Measurements from ENCODE around the gene IPO5.

DNA sequence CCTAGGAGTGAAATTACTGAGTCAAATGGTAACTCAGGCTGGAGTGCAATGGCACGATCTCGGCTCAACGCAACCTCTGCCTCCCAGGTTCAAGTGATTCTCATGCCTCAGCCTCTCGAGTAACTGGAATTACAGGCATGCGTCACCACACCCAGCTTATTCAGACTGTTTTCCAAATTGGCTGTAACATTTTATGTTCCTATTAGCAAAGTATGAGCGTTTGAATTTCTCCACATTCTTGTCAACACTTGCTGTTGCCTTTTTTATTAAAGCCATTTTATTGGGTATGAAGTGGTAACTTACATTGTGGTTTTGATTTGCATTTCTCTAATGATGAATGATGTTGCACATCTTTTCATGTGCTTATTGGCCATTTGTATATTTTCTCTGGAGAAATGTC lies 7.9 kb downstream of the IPO5 start:
- TF ChIP-seq, protein P1, sequence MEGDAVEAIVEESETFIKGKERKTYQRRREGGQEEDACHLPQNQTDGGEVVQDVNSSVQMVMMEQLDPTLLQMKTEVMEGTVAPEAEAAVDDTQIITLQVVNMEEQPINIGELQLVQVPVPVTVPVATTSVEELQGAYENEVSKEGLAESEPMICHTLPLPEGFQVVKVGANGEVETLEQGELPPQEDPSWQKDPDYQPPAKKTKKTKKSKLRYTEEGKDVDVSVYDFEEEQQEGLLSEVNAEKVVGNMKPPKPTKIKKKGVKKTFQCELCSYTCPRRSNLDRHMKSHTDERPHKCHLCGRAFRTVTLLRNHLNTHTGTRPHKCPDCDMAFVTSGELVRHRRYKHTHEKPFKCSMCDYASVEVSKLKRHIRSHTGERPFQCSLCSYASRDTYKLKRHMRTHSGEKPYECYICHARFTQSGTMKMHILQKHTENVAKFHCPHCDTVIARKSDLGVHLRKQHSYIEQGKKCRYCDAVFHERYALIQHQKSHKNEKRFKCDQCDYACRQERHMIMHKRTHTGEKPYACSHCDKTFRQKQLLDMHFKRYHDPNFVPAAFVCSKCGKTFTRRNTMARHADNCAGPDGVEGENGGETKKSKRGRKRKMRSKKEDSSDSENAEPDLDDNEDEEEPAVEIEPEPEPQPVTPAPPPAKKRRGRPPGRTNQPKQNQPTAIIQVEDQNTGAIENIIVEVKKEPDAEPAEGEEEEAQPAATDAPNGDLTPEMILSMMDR (IDR thresholded peaks at IDR 0.05) = no peak
- TF ChIP-seq POLR2A (IDR thresholded peaks at IDR 0.05) = no peak
